AG09319 (cell line): Measurements from ENCODE around the gene SEMA4B.

Experiments used
- DNase-seq: peaks from one replicate; pipeline ENCODE4 v3.0.0-alpha.2; 2010; ENCODE audit warnings: low read depth; ENCODE audit errors: extremely low read depth
- CTCF ChIP-seq: IDR thresholded peaks from 2 replicates; pipeline ENCODE4 v1.5.1; 2011; ENCODE audit warnings: low read depth, mild to moderate bottlenecking, inconsistent platforms, low read length, moderate library complexity

The SEMA4B gene

DNA sequence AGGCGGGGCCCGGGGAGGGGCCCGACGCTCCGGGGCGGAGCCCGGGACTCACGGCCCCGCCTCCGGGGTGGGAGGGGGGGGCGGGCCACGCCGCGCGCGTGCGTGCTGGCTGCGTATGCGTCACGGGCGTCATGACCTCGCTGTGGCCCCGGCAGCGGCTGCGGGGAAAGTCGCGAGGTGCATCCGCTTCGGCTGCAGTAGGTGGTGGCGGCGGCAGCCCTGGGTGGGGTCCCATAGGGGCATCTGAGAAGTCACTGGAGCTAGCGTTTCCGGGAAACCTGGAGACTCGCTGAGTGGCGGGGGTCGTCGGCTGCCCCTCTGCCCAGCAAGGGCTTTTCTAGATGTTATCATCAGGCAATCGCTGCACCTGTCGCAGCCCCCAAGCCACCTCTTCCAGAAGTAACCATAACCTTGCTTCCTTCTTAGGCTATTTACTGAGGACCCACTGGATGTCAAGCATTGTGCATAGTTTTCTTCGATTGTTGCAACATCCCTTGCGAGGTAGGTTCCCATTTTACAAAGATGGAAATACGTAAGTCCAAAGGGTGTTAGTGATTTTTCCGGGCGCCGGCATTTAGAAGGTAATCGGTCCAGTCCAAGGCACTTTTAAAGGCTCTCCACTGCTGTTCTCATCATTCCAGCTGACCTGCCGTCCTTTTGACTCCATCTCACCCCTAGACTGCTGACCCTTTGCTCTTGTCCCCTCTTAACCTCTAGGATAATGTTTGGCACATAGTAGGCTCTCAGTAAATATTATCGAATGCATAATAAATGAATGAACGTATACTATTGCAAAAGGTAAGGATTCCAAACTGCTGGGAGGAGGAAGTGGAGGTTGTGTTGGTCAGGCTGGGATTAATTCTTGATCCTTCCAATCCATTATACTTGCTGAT is 33.2 kb downstream of the SEMA4B start, which contains the start of gene GDPGP1:
Gene GDPGP1, plus strand, starts transcription at position 114 of the 893 bp plus-strand sequence. CDS start 6,700 bp downstream, outside the sequence.
- TF ChIP-seq CTCF = no peak

DNA sequence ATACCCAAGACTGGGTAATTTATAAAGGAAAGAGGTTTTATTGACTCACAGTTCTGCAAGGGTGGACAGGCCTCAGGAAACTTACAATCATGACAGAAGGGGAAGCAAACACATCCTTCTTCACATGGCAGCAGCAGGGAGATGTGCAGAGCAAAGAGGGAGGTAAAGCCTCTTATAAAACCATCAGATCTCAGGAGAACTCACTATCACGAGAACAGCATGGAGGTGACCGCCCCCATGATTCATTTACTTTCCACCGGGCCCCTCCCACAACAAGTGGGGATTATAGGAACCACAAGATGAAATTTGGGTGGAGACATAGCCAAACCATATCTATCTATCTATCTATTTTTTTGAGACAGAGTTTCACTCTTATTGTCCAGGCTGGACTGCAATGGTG is 38.2 kb downstream of the SEMA4B start:
- no peak for DNase-seq
- TF ChIP-seq CTCF = no peak

More for the DNA sequence above, 33.2 kb downstream of the SEMA4B start, which contains the start of gene GDPGP1:
- DNase-seq = no peak

DNA sequence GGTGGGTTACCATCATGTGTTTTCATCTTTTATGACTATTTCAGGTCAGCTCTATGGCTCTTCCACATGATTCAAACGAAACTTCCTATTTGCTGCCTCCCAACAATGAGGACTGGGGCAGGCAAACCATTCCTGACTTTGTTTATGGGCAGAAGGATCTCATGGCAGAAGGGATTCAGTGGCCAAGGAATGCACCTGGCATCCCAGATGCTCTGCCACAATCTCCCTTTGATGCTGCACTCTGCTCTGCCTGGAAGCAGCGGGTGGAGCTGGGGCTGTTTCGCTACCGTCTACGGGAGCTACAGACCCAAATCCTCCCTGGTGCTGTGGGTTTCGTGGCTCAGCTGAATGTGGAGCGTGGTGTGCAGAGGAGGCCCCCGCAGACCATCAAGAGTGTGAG is 39.7 kb downstream of the SEMA4B start:
- no peak for DNase-seq
- no peak for TF ChIP-seq CTCF

DNA sequence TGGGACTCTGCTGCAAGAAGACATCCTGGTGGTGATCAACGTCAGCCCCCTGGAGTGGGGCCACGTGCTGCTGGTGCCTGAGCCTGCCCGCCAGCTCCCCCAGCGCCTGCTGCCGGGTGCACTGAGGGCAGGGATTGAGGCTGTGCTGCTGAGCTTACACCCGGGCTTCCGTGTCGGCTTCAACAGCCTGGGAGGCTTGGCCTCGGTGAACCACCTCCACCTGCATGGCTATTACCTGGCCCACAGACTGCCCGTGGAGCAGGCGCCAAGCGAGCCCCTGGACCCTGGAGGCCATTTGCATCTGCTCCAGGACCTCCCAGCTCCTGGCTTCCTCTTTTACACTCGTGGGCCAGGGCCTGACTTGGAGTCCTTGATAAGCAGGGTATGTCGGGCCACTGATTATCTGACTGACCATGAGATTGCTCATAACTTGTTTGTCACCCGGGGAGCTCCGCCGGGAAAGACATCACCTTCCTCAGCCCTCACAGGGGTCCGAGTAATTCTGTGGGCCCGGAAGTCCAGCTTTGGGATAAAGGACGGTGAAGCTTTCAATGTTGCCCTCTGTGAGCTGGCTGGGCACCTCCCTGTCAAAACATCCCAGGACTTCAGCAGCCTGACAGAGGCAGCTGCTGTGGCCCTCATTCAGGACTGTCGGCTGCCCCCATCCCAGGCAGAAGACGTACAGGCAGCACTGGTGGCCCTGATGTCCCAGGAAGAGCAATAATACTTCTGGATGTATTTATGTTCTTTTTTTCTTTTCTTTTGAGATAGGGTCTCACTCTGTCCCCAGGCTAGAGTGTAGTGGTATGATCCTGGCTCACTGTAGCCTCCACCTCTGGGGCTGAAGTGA is 40.4 kb downstream of the SEMA4B start:
- no peak for TF ChIP-seq CTCF
- DNase-seq = no peak

GRCh38 chr15:90243943-90244639 is 43.0 kb downstream of the SEMA4B start:
- no peak for TF ChIP-seq CTCF
- no peak for DNase-seq

- no peak for TF ChIP-seq CTCF
- DNase-seq = no peak
These were observed 47.7 kb downstream of the SEMA4B start for GRCh38 chr15:90248789-90249202.
